ENCODE results near the gene IL4R.

Gene IL4R

DNA sequence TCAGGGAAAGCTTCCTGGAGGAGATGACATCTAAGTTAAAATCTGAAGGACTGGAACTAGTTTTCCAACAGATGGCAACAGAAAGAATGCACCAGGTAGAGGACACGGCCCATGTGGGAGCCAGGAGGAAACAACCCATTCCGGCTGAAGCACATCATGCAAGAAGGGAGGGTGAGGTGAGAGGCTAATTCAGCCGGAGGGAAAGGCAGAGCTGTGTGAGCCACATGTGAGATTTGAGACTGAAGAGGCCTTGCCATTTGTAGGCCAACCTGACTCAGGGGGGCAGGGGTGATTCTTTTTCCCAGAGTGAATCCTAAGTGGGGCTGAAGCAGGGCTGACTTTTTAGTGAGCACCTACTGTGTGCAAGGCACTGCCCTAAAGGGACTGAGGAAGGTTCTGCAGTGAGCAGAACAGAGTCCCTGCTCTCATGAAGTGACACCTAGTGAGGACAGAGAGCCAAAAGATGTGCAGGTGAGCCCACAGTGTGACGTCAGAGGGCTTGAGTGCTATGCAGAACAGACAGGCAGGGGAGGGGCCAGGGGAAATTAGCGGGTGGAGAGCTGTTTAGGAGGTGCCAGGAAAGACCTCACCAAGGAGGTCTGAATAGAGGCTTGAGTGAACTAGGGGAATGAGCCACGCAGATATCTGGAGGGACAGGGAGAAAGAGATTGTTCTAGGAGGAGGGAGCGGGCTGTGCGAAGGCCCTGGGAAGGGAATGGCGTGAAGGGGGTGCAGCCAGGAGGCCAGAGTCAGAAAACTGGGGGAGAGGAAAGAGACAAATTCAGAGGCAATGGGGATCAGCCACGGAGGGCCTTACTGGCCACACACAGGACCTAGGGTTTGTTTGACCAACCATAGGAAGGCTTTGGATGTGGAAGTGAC is 68.4 kb downstream of the IL4R start:
- Histone ChIP-seq H3K9me2 (replicated peaks; ENCODE audit: control insufficient read depth, low read length) (no peaks in the 10 kb centered on the region), H3K36me3 (ENCODE audit: control insufficient read depth, low read length) (no peaks in the 10 kb centered on the region), H3K4me2 (ENCODE audit: low read length) (peak overlapping the region; percentile 4; the same call in 1 of the 2 replicates), H3K27me3 (ENCODE audit: control insufficient read depth, low read length) (peaks cover 3% of the 10 kb centered on the region; the same call in 1 of the 2 replicates), H3F3A (ENCODE audit: control insufficient read depth, insufficient read depth) (peaks cover 11% of the 10 kb centered on the region), H4K20me1 (ENCODE audit: control insufficient read depth, insufficient read depth, low read depth, low read length) (no peaks in the 10 kb centered on the region), H3K79me2 (ENCODE audit: control insufficient read depth, low read length) (no peaks in the 10 kb centered on the region), H3K4me3 (ENCODE audit: low read length) (no peak overlapping the region), H3K9me3 (ENCODE audit: control insufficient read depth, insufficient read depth, low read length) (peaks cover 13% of the 10 kb centered on the region), H3K4me1 (ENCODE audit: control insufficient read depth, low read length) (peaks cover 45% of the 10 kb centered on the region), H3K27ac (ENCODE audit: low read depth, low read length) (no peak overlapping the region)
- TF ChIP-seq EZH2phosphoT487 (IDR thresholded peaks at IDR 0.05; ENCODE audit: borderline replicate concordance, low read length) (no peak), CTCF (IDR thresholded peaks at IDR 0.05; ENCODE audit: low read depth, low read length, poor library complexity, severe bottlenecking) (no peak)

DNA sequence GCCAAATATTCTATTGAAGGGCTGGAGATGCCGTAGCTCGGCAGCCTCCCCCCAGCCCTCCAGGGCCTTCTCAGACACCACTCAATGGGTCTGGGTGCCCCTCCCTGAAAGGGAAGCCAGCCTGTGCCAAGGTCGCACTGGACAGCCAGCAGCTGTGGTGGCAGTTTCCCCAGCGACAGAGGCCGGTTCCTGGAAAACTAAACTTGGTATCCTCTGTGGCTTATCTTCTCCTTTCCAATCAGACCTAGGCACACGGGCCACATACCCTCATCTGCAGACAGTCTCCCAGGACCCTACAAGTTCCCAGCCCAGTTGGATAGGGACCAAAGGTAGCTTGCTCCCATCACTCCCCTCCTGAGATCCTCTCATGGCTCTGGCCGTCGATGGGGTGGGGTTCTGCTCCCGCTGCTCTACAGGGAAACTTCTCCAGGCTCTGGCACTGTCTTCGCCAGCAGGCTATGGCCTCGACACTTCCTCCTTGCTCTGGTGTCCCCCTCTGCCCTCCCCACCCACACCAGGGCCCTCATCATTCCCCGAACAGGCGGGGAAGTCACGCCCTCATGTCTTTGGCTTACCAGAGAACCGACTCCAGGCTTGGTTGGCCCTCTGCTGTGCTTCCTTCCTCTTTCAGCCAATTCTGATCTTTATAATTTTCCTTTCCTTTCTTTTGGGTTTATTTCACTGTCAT is 69.9 kb downstream of the IL4R start:
- H3K4me1 ChIP-seq (ENCODE audit: control insufficient read depth, low read length), result peaks cover 30% of the 10 kb centered on the region
- H4K20me1 ChIP-seq (ENCODE audit: control insufficient read depth, insufficient read depth, low read depth, low read length), result no peaks in the 10 kb centered on the region
- peaks cover 16% of the 10 kb centered on the region for H3K9me3 ChIP-seq (ENCODE audit: control insufficient read depth, insufficient read depth, low read length)
- no peaks in the 10 kb centered on the region for H3K9me2 ChIP-seq (replicated peaks; ENCODE audit: control insufficient read depth, low read length)
- no peak overlapping the region for H3K4me2 ChIP-seq (ENCODE audit: low read length)
- no peak overlapping the region for H3K27ac ChIP-seq (ENCODE audit: low read depth, low read length)
- H3K36me3 ChIP-seq (ENCODE audit: control insufficient read depth, low read length), result no peaks in the 10 kb centered on the region
- H3K79me2 ChIP-seq (ENCODE audit: control insufficient read depth, low read length), result no peaks in the 10 kb centered on the region
- TF ChIP-seq EZH2phosphoT487 (IDR thresholded peaks at IDR 0.05; ENCODE audit: borderline replicate concordance, low read length) (no peak), CTCF (IDR thresholded peaks at IDR 0.05; ENCODE audit: low read depth, low read length, poor library complexity, severe bottlenecking) (no peak)
- no peak overlapping the region for H3K4me3 ChIP-seq (ENCODE audit: low read length)
- H3K27me3 ChIP-seq (ENCODE audit: control insufficient read depth, low read length), result peaks cover 8% of the 10 kb centered on the region
- H3F3A ChIP-seq (ENCODE audit: control insufficient read depth, insufficient read depth), result 0 out of 2 replicates have a peak, but pooled peaks cover 3% of the 10 kb centered on the region

- H3K9me3 ChIP-seq (ENCODE audit: control insufficient read depth, insufficient read depth, low read length), result peaks cover 21% of the 10 kb centered on the region
- H3K4me1 ChIP-seq (ENCODE audit: control insufficient read depth, low read length), result peaks cover 23% of the 10 kb centered on the region
- H3K79me2 ChIP-seq (ENCODE audit: control insufficient read depth, low read length), result no peaks in the 10 kb centered on the region
- peaks cover 8% of the 10 kb centered on the region for H3K27me3 ChIP-seq (ENCODE audit: control insufficient read depth, low read length)
- H3K36me3 ChIP-seq (ENCODE audit: control insufficient read depth, low read length), result no peaks in the 10 kb centered on the region
- TF ChIP-seq EZH2phosphoT487 (IDR thresholded peaks at IDR 0.05; ENCODE audit: borderline replicate concordance, low read length) (no peak), CTCF (IDR thresholded peaks at IDR 0.05; ENCODE audit: low read depth, low read length, poor library complexity, severe bottlenecking) (no peak)
- H3K27ac ChIP-seq (ENCODE audit: low read depth, low read length), result no peak overlapping the region
- 0 out of 2 replicates have a peak, but pooled peaks cover 3% of the 10 kb centered on the region for H3F3A ChIP-seq (ENCODE audit: control insufficient read depth, insufficient read depth)
- H3K4me2 ChIP-seq (ENCODE audit: low read length), result no peak overlapping the region
- no peaks in the 10 kb centered on the region for H3K9me2 ChIP-seq (replicated peaks; ENCODE audit: control insufficient read depth, low read length)
- no peak overlapping the region for H3K4me3 ChIP-seq (ENCODE audit: low read length)
- H4K20me1 ChIP-seq (ENCODE audit: control insufficient read depth, insufficient read depth, low read depth, low read length), result no peaks in the 10 kb centered on the region
These were observed 70.7 kb downstream of the IL4R start for GRCh38 chr16:27384425-27384824.

Data from DOHH2 (cell line).